NB4 (cell line): ENCODE results near the gene ARHGAP26.

ENCODE experiments used
- DNase-seq: peaks from one replicate; pipeline ENCODE4 v3.0.0; 2010; ENCODE audit warnings: low read depth
- H3K4me3 ChIP-seq: one replicate; pipeline ENCODE4 v1.5.1; 2011; ENCODE audit warnings: mild to moderate bottlenecking, low read depth, low read length, moderate library complexity
- CTCF ChIP-seq: IDR thresholded peaks from one replicate; pipeline ENCODE4 v1.5.1; 2012; ENCODE audit warnings: low read depth, low read length
- MAX ChIP-seq: IDR thresholded peaks from 2 replicates; pipeline ENCODE4 v1.6.1; 2011; ENCODE audit warnings: low read depth, low read length
- MYC ChIP-seq: IDR thresholded peaks from 2 replicates; pipeline ENCODE4 v1.6.1; 2011; ENCODE audit warnings: low read depth, low read length
- POLR2A ChIP-seq: IDR thresholded peaks from 2 replicates; pipeline ENCODE4 v1.6.1; 2011; ENCODE audit warnings: mild to moderate bottlenecking; ENCODE audit not compliant: insufficient read length; ENCODE audit errors: extremely low read depth

ARHGAP26 gene

GRCh38 chr5:142901476-142902185, 131.5 kb downstream of the ARHGAP26 start:
- no peak overlapping the region for H3K4me3 ChIP-seq
- TF ChIP-seq MYC (no peak), POLR2A (no peak)
- DNase-seq, result no peak

GRCh38 chr5:142902186-142902965, 132.2 kb downstream of the ARHGAP26 start:
- TF ChIP-seq CTCF (no peak), MYC (peak; percentile 40; the same call in 1 of the 2 replicates), POLR2A (no peak), MAX (peak; percentile 68)
- peak; percentile 53 for DNase-seq
- H3K4me3 ChIP-seq, result no peak overlapping the region

GRCh38 chr5:142904416-142904815, 134.2 kb downstream of the ARHGAP26 start:
- TF ChIP-seq POLR2A (no peak), MAX (no peak), CTCF (no peak), MYC (no peak)
- H3K4me3 ChIP-seq, result no peak overlapping the region
- no peak for DNase-seq

GRCh38 chr5:142905348-142905747, 135.2 kb downstream of the ARHGAP26 start:
- H3K4me3 ChIP-seq, result no peak overlapping the region
- no peak for DNase-seq
- TF ChIP-seq MAX (no peak), MYC (no peak), POLR2A (no peak), CTCF (no peak)

- no peak for DNase-seq
- H3K4me3 ChIP-seq, result no peak overlapping the region
- TF ChIP-seq MYC, result no peak
- no peak for TF ChIP-seq CTCF
- no peak for TF ChIP-seq MAX
- TF ChIP-seq POLR2A, result no peak
Observed at GRCh38 chr5:142906863-142907671, 136.9 kb downstream of the ARHGAP26 start.

GRCh38 chr5:142908659-142909058, 138.5 kb downstream of the ARHGAP26 start:
- DNase-seq, result no peak
- TF ChIP-seq MAX (no peak), POLR2A (no peak), CTCF (no peak), MYC (no peak)
- H3K4me3 ChIP-seq, result no peak overlapping the region
